ENCODE measurements around the gene CDK7.
A peak's percentile ranks its signal among the peaks of the same experiment; 100 is the strongest.
"Not testable (repeated sequence)": the region's sequence is repeated elsewhere in the genome, so short reads cannot be mapped to it uniquely, and the experiment has no call there.

CDK7 gene

GRCh38 chr5:69234457-69235268 is at the start of gene CDK7:
Gene CDK7 (plus strand): TSS chr5:69234886. CDS start chr5:69234976, 90 bp downstream.
- peak; percentile 77 for DNase-seq

GRCh38 chr5:69187342-69187741 is 47.3 kb upstream of the CDK7 start:
- DNase-seq = no peak

- DNase-seq = no peak
Observed at GRCh38 chr5:69188811-69189161, 45.9 kb upstream of the CDK7 start.

GRCh38 chr5:69189162-69190086 is 45.3 kb upstream of the CDK7 start, which contains the start of gene CENPH:
Gene CENPH (plus strand): TSS chr5:69189583. CDS start chr5:69189635, 52 bp downstream.
- peak; percentile 61 for DNase-seq

- no peak for DNase-seq
Observed at GRCh38 chr5:69202497-69202896, 32.2 kb upstream of the CDK7 start.

- DNase-seq = no peak
Observed at GRCh38 chr5:69206528-69207190, 28.0 kb upstream of the CDK7 start.

- no peak for DNase-seq
Observed at GRCh38 chr5:69209602-69210001, 25.1 kb upstream of the CDK7 start.

- no peak for DNase-seq
Observed at GRCh38 chr5:69211200-69211599, 23.5 kb upstream of the CDK7 start.

GRCh38 chr5:69212022-69212421 is 22.7 kb upstream of the CDK7 start:
- no peak for DNase-seq

GRCh38 chr5:69213513-69214215 is 21.0 kb upstream of the CDK7 start:
- no peak for DNase-seq

GRCh38 chr5:69217151-69217511 is 17.6 kb upstream of the CDK7 start:
- no peak for DNase-seq

GRCh38 chr5:69217548-69218526 is 16.8 kb upstream of the CDK7 start:
- peak; percentile 78 for DNase-seq

- no peak for DNase-seq
Observed at GRCh38 chr5:69219939-69220338, 14.7 kb upstream of the CDK7 start.

- DNase-seq = not testable (repeated sequence)
Observed at GRCh38 chr5:69220371-69220770, 14.3 kb upstream of the CDK7 start.

- DNase-seq = not testable (repeated sequence)
Observed at GRCh38 chr5:69220833-69221232, 13.9 kb upstream of the CDK7 start.

- no peak for DNase-seq
Observed at GRCh38 chr5:69224520-69224919, 10.2 kb upstream of the CDK7 start.

- DNase-seq = no peak
Observed at GRCh38 chr5:69225860-69226259, 8.8 kb upstream of the CDK7 start.

GRCh38 chr5:69230181-69230580 is 4.5 kb upstream of the CDK7 start:
- DNase-seq = no peak

GRCh38 chr5:69231281-69231680 is 3.4 kb upstream of the CDK7 start:
- no peak for DNase-seq

GRCh38 chr5:69231851-69232250 is 2.8 kb upstream of the CDK7 start:
- no peak for DNase-seq

GRCh38 chr5:69236733-69237132 is 2.0 kb downstream of the CDK7 start:
- not testable (repeated sequence) for DNase-seq

Data from 8988T (cell line).